ENCODE data around the gene RMP24.

Gene RMP24

GRCh38 chr18:35939138-35939537 lies 33.3 kb upstream of the RMP24 start:
- Mint-ChIP-seq H3K36me3 (ENCODE audit: unreplicated experiment) (no peaks in the 10 kb centered on the region), H3K27ac (ENCODE audit: unreplicated experiment) (no peak overlapping the region), H3K4me3 (ENCODE audit: unreplicated experiment) (no peak overlapping the region), H3K27me3 (ENCODE audit: unreplicated experiment) (peaks cover 42% of the 10 kb centered on the region), H3K9me3 (ENCODE audit: unreplicated experiment) (no peaks in the 10 kb centered on the region), H3K4me1 (ENCODE audit: unreplicated experiment) (no peaks in the 10 kb centered on the region)
- no peak for TF ChIP-seq CTCF (IDR thresholded peaks at IDR 0.05)
- DNase-seq (ENCODE audit: extremely low spot score, unreplicated experiment) = no peak

- Mint-ChIP-seq H3K9me3 (ENCODE audit: unreplicated experiment) (no peaks in the 10 kb centered on the region), H3K27me3 (ENCODE audit: unreplicated experiment) (peaks cover 35% of the 10 kb centered on the region), H3K4me1 (ENCODE audit: unreplicated experiment) (no peaks in the 10 kb centered on the region), H3K4me3 (ENCODE audit: unreplicated experiment) (no peak overlapping the region), H3K36me3 (ENCODE audit: unreplicated experiment) (no peaks in the 10 kb centered on the region), H3K27ac (ENCODE audit: unreplicated experiment) (no peak overlapping the region)
- no peak for DNase-seq (ENCODE audit: extremely low spot score, unreplicated experiment)
- TF ChIP-seq CTCF (IDR thresholded peaks at IDR 0.05) = no peak
Measured at GRCh38 chr18:35941299-35941698, 31.2 kb upstream of the RMP24 start.

GRCh38 chr18:35942133-35942532 lies 30.3 kb upstream of the RMP24 start:
- Mint-ChIP-seq H3K4me1 (ENCODE audit: unreplicated experiment) (no peaks in the 10 kb centered on the region), H3K4me3 (ENCODE audit: unreplicated experiment) (no peak overlapping the region), H3K9me3 (ENCODE audit: unreplicated experiment) (no peaks in the 10 kb centered on the region), H3K27ac (ENCODE audit: unreplicated experiment) (no peak overlapping the region), H3K27me3 (ENCODE audit: unreplicated experiment) (peaks cover 29% of the 10 kb centered on the region), H3K36me3 (ENCODE audit: unreplicated experiment) (no peaks in the 10 kb centered on the region)
- TF ChIP-seq CTCF (IDR thresholded peaks at IDR 0.05) = no peak
- no peak for DNase-seq (ENCODE audit: extremely low spot score, unreplicated experiment)

GRCh38 chr18:35942661-35943060 lies 29.8 kb upstream of the RMP24 start:
- DNase-seq (ENCODE audit: extremely low spot score, unreplicated experiment) = no peak
- Mint-ChIP-seq H3K4me3 (ENCODE audit: unreplicated experiment) (no peak overlapping the region), H3K9me3 (ENCODE audit: unreplicated experiment) (no peaks in the 10 kb centered on the region), H3K27ac (ENCODE audit: unreplicated experiment) (no peak overlapping the region), H3K4me1 (ENCODE audit: unreplicated experiment) (no peaks in the 10 kb centered on the region), H3K36me3 (ENCODE audit: unreplicated experiment) (no peaks in the 10 kb centered on the region), H3K27me3 (ENCODE audit: unreplicated experiment) (peaks cover 28% of the 10 kb centered on the region)
- TF ChIP-seq CTCF (IDR thresholded peaks at IDR 0.05) = no peak

GRCh38 chr18:35948080-35948479 lies 24.4 kb upstream of the RMP24 start:
- no peaks in the 10 kb centered on the region for H3K36me3 Mint-ChIP-seq (ENCODE audit: unreplicated experiment)
- TF ChIP-seq CTCF (IDR thresholded peaks at IDR 0.05) = no peak
- H3K4me3 Mint-ChIP-seq (ENCODE audit: unreplicated experiment) = no peak overlapping the region
- DNase-seq (ENCODE audit: extremely low spot score, unreplicated experiment) = no peak
- peaks cover 5% of the 10 kb centered on the region for H3K9me3 Mint-ChIP-seq (ENCODE audit: unreplicated experiment)
- H3K4me1 Mint-ChIP-seq (ENCODE audit: unreplicated experiment) = peaks cover 3% of the 10 kb centered on the region
- peaks cover 31% of the 10 kb centered on the region for H3K27me3 Mint-ChIP-seq (ENCODE audit: unreplicated experiment)
- no peak overlapping the region for H3K27ac Mint-ChIP-seq (ENCODE audit: unreplicated experiment)
